HepG2 (cell line): ENCODE data around the gene TRIM37. TPM values are rescaled to one million over a fixed set of nuclear protein-coding genes. Genes with fewer than 3 reads are reported as not detected.
A peak's percentile ranks its signal among the peaks of the same experiment; 100 is the strongest.

Experiments used
- HOXD1 ChIP-seq: sonication (generic); formaldehyde crosslinking; IDR thresholded peaks from 2 replicates; pipeline ENCODE4 v1.5.0; 2020; ENCODE audit warnings: missing genetic modification reagents
- NFYC ChIP-seq: IDR thresholded peaks from 2 replicates; pipeline ENCODE4 v1.6.1; 2016; ENCODE audit warnings: missing genetic modification reagents, missing compliant biosample characterization
- REL ChIP-seq: sonication (generic); formaldehyde crosslinking; conservative IDR thresholded peaks from 2 replicates; pipeline ENCODE4 v1.8.0; 2022; ENCODE audit warnings: mild to moderate bottlenecking, missing genetic modification reagents, moderate library complexity
- SIX4 ChIP-seq: sonication (generic); formaldehyde crosslinking; IDR thresholded peaks from 2 replicates; pipeline ENCODE4 v1.4.0; 2020; ENCODE audit warnings: missing genetic modification reagents
- TP53 ChIP-seq: sonication (generic); formaldehyde crosslinking; conservative IDR thresholded peaks from 2 replicates; pipeline ENCODE4 v1.4.0; 2020; ENCODE audit warnings: missing genetic modification reagents
- XBP1 ChIP-seq: sonication (generic); formaldehyde crosslinking; IDR thresholded peaks from 2 replicates; pipeline ENCODE4 v1.5.0; 2020; ENCODE audit warnings: missing genetic modification reagents
- ZC3H4 ChIP-seq: sonication (generic); formaldehyde crosslinking; IDR thresholded peaks from 2 replicates; pipeline ENCODE4 v1.4.0; 2020; ENCODE audit warnings: missing genetic modification reagents, borderline replicate concordance
- ZMYM2 ChIP-seq: sonication (generic); formaldehyde crosslinking; IDR thresholded peaks from 2 replicates; pipeline ENCODE4 v1.8.0; 2022; ENCODE audit warnings: mild to moderate bottlenecking, missing genetic modification reagents
- ZNF337 ChIP-seq: sonication (generic); formaldehyde crosslinking; IDR thresholded peaks from 2 replicates; pipeline ENCODE4 v1.5.1; 2020; ENCODE audit warnings: missing genetic modification reagents, low read depth, mild to moderate bottlenecking, borderline replicate concordance
- ZNF501 ChIP-seq: sonication (generic); formaldehyde crosslinking; IDR thresholded peaks from 2 replicates; pipeline ENCODE4 v1.5.1; 2020; ENCODE audit warnings: mild to moderate bottlenecking, moderate library complexity, missing genetic modification reagents
- ZNF616 ChIP-seq: sonication (generic); formaldehyde crosslinking; IDR thresholded peaks from 2 replicates; pipeline ENCODE4 v1.5.0; 2020; ENCODE audit warnings: low read depth, mild to moderate bottlenecking, missing genetic modification reagents
- polyA plus RNA-seq, 8 experiments: library from polyadenylated mRNA; depleted of rRNA in 3 of 8; stranded (reverse) in 7 of 8; unstranded in 1 of 8; fragments of >200 nt; fragmentation: Illumina TruSeq in 4 of 8; extraction: Trizol in 4 of 8; gene quantifications; 2 replicates each; pipeline versions ENCODE4 v1.2.1 to v1.2.3, GENCODE V29; 2011 to 2016; ENCODE audit warnings: low read depth in 4 of 8, missing spikeins in 1 of 8, mixed read lengths in 1 of 8; ENCODE audit not compliant: insufficient read depth in 1 of 8
- total RNA-seq, 5 experiments: library from RNA; depleted of rRNA; stranded (reverse); fragments of >200 nt; fragmentation: Illumina TruSeq; extraction: Trizol; gene quantifications; 2 replicates each; pipeline ENCODE4 v1.2.3, GENCODE V29; 2016; ENCODE audit warnings: low read depth in 1 of 5
- TF ChIP-seq, protein P1 (sequence below): sonication (generic); formaldehyde crosslinking; IDR thresholded peaks from 2 replicates; pipeline ENCODE4 v1.8.0; 2022; ENCODE audit warnings: mild to moderate bottlenecking, missing genetic modification reagents; ENCODE audit not compliant: insufficient replicate concordance
- TF ChIP-seq, protein P2 (sequence below), 2 experiments: fragments of 450-650 bp in 1 of 2; sonication (generic) in 1 of 2; formaldehyde crosslinking in 1 of 2; IDR thresholded peaks; 2 replicates each; pipeline versions ENCODE4 v1.6.1 to v1.8.0; 2016 to 2022; ENCODE audit warnings: antibody characterized with exemption in 1 of 2, mild to moderate bottlenecking in 1 of 2, missing genetic modification reagents in 1 of 2
- TF ChIP-seq, protein P3 (sequence below): sonication (generic); formaldehyde crosslinking; IDR thresholded peaks from 2 replicates; pipeline ENCODE4 v1.8.0; 2022; ENCODE audit warnings: low read depth, missing genetic modification reagents
- TF ChIP-seq, protein P4 (sequence below): sonication (generic); formaldehyde crosslinking; IDR thresholded peaks from 2 replicates; pipeline ENCODE4 v1.8.1; 2023; ENCODE audit warnings: mild to moderate bottlenecking, missing genetic modification reagents

Gene TRIM37
- total and polyA plus RNA-seq, 2 of the 13 experiments (the other 11 are each of a cell fraction or from before 2014, with no cell fraction given), result 12.4 to 39.1 TPM

DNA sequence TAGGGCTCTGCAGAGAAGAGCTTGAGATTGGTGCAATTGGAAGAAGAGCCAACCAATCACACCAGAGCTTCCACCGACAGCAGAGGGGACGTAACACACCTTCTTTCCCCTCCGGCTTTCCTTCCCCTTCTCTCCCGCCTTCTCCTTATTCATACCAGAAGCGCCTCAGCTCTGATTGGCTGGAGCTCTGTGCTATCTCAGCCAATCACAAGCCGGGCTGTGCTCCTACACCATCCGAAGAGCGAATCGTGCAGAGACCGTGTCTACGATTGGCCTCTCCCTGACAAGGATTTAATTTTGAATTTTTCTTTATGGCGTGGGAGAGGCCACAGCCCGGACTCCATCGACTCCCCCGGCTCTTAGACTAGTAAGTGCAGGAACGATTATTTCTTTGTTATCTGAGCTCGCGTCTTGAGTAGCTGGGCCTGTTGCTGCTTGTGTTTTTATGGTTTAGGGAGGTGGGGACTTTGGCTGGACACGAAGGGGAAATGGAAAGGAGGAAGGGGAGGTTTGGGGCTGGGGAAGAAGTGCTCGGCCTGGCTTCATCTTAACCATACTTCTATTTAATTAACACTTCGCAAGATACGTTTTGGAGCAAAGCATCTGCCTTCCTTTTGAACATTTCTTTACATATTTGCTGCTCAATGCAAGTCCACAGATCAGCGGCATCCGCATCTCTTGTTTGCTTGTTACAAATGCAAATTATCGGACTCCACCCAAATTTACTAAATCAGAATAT, 48.9 kb upstream of the TRIM37 start, which contains the start of gene PRR11 (continued):
- TF ChIP-seq NFYC, result peak; percentile 81
- TF ChIP-seq TP53 (CRISPR knock-in tag), result no peak
- TF ChIP-seq REL (CRISPR knock-in tag), result peak; percentile 99
- TF ChIP-seq, protein P1, sequence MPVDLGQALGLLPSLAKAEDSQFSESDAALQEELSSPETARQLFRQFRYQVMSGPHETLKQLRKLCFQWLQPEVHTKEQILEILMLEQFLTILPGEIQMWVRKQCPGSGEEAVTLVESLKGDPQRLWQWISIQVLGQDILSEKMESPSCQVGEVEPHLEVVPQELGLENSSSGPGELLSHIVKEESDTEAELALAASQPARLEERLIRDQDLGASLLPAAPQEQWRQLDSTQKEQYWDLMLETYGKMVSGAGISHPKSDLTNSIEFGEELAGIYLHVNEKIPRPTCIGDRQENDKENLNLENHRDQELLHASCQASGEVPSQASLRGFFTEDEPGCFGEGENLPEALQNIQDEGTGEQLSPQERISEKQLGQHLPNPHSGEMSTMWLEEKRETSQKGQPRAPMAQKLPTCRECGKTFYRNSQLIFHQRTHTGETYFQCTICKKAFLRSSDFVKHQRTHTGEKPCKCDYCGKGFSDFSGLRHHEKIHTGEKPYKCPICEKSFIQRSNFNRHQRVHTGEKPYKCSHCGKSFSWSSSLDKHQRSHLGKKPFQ (CRISPR knock-in tag), result no peak
- no peak for TF ChIP-seq ZNF616 (CRISPR knock-in tag)
- TF ChIP-seq ZNF501 (CRISPR knock-in tag), result no peak; the same call in 1 of the 2 replicates
- no peak for TF ChIP-seq ZNF337
- TF ChIP-seq SIX4 (CRISPR knock-in tag), result no peak
- TF ChIP-seq, protein P2, sequence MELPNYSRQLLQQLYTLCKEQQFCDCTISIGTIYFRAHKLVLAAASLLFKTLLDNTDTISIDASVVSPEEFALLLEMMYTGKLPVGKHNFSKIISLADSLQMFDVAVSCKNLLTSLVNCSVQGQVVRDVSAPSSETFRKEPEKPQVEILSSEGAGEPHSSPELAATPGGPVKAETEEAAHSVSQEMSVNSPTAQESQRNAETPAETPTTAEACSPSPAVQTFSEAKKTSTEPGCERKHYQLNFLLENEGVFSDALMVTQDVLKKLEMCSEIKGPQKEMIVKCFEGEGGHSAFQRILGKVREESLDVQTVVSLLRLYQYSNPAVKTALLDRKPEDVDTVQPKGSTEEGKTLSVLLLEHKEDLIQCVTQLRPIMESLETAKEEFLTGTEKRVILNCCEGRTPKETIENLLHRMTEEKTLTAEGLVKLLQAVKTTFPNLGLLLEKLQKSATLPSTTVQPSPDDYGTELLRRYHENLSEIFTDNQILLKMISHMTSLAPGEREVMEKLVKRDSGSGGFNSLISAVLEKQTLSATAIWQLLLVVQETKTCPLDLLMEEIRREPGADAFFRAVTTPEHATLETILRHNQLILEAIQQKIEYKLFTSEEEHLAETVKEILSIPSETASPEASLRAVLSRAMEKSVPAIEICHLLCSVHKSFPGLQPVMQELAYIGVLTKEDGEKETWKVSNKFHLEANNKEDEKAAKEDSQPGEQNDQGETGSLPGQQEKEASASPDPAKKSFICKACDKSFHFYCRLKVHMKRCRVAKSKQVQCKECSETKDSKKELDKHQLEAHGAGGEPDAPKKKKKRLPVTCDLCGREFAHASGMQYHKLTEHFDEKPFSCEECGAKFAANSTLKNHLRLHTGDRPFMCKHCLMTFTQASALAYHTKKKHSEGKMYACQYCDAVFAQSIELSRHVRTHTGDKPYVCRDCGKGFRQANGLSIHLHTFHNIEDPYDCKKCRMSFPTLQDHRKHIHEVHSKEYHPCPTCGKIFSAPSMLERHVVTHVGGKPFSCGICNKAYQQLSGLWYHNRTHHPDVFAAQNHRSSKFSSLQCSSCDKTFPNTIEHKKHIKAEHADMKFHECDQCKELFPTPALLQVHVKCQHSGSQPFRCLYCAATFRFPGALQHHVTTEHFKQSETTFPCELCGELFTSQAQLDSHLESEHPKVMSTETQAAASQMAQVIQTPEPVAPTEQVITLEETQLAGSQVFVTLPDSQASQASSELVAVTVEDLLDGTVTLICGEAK (IDR thresholded peaks at IDR 0.05), result no peak
- TF ChIP-seq, protein P2 (CRISPR knock-in tag; IDR thresholded peaks at IDR 0.05), result no peak
- TF ChIP-seq, protein P3, sequence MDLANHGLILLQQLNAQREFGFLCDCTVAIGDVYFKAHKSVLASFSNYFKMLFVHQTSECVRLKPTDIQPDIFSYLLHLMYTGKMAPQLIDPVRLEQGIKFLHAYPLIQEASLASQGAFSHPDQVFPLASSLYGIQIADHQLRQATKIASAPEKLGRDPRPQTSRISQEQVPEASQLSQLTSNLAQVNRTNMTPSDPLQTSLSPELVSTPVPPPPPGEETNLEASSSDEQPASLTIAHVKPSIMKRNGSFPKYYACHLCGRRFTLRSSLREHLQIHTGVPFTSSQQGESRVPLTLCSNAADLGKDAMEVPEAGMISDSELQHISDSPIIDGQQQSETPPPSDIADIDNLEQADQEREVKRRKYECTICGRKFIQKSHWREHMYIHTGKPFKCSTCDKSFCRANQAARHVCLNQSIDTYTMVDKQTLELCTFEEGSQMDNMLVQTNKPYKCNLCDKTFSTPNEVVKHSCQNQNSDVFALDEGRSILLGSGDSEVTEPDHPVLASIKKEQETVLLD (CRISPR knock-in tag), result peak; percentile 77; the same call in 1 of the 2 replicates
- TF ChIP-seq XBP1 (CRISPR knock-in tag), result no peak
- no peak for TF ChIP-seq HOXD1 (CRISPR knock-in tag)
- TF ChIP-seq, protein P4, sequence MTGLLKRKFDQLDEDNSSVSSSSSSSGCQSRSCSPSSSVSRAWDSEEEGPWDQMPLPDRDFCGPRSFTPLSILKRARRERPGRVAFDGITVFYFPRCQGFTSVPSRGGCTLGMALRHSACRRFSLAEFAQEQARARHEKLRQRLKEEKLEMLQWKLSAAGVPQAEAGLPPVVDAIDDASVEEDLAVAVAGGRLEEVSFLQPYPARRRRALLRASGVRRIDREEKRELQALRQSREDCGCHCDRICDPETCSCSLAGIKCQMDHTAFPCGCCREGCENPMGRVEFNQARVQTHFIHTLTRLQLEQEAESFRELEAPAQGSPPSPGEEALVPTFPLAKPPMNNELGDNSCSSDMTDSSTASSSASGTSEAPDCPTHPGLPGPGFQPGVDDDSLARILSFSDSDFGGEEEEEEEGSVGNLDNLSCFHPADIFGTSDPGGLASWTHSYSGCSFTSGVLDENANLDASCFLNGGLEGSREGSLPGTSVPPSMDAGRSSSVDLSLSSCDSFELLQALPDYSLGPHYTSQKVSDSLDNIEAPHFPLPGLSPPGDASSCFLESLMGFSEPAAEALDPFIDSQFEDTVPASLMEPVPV (CRISPR knock-in tag), result peak; percentile 92
- no peak; the same call in 1 of the 2 replicates for TF ChIP-seq ZC3H4 (CRISPR knock-in tag)
- TF ChIP-seq ZMYM2, result no peak
